ENCODE results near the gene DOCK3.

The DOCK3 gene

GRCh38 chr3:51408813-51409212 is 734.1 kb downstream of the DOCK3 start:
- no peak for DNase-seq (ENCODE audit: low spot score)

GRCh38 chr3:51422211-51422610 is 747.5 kb downstream of the DOCK3 start:
- DNase-seq (ENCODE audit: low spot score): no peak

- no peak for DNase-seq (ENCODE audit: low spot score)
Measured at GRCh38 chr3:51426921-51427320, 752.2 kb downstream of the DOCK3 start.

GRCh38 chr3:51429138-51429537 is 754.4 kb downstream of the DOCK3 start:
- DNase-seq (ENCODE audit: low spot score): no peak

All from AG20443 (cell line).